ENCODE data around the gene PPP1CC. TPM values are rescaled to one million over a fixed set of nuclear protein-coding genes. Genes with fewer than 3 reads are reported as not detected.

The PPP1CC gene
- total RNA-seq, 1 donor from 2014 or later: 39.8 TPM

DNA sequence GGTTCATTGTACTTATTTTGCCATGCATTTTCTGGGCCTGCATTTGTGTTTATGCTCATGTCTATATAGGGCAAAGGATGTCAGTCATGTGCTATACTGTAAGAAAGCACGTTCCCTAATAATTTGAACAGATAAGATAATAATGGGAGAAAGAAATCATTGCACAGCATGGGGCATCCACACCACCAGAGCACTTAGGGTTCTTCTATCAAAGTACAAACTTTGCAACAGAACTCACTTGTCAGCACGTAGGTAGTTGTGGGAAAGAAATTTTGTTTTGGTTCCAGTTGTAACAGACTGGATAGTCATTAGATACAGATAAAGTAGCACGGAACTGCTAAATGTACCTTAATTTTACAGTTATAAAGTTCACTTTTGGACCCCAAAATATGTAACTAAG is 10.1 kb downstream of the PPP1CC start:
- H3K27me3 ChIP-seq: no peaks in the 10 kb centered on the region
- no peak overlapping the region for H3K27ac ChIP-seq
- peaks cover 29 to 46% of the 10 kb centered on the region in 2 donors for H3K36me3 ChIP-seq
- DNase-seq (ENCODE audit: low spot score in 2 of 2): no peak
- H3K4me3 ChIP-seq: no peak overlapping the region
- intact Hi-C loops (cut with DNase I): no loop called here
- peaks cover 5 to 19% of the 10 kb centered on the region in 2 donors for H3K4me1 ChIP-seq
- TF ChIP-seq, protein P1, sequence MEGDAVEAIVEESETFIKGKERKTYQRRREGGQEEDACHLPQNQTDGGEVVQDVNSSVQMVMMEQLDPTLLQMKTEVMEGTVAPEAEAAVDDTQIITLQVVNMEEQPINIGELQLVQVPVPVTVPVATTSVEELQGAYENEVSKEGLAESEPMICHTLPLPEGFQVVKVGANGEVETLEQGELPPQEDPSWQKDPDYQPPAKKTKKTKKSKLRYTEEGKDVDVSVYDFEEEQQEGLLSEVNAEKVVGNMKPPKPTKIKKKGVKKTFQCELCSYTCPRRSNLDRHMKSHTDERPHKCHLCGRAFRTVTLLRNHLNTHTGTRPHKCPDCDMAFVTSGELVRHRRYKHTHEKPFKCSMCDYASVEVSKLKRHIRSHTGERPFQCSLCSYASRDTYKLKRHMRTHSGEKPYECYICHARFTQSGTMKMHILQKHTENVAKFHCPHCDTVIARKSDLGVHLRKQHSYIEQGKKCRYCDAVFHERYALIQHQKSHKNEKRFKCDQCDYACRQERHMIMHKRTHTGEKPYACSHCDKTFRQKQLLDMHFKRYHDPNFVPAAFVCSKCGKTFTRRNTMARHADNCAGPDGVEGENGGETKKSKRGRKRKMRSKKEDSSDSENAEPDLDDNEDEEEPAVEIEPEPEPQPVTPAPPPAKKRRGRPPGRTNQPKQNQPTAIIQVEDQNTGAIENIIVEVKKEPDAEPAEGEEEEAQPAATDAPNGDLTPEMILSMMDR (IDR thresholded peaks at IDR 0.05): no peak
- H3K9me3 ChIP-seq: no peaks in the 10 kb centered on the region

DNA sequence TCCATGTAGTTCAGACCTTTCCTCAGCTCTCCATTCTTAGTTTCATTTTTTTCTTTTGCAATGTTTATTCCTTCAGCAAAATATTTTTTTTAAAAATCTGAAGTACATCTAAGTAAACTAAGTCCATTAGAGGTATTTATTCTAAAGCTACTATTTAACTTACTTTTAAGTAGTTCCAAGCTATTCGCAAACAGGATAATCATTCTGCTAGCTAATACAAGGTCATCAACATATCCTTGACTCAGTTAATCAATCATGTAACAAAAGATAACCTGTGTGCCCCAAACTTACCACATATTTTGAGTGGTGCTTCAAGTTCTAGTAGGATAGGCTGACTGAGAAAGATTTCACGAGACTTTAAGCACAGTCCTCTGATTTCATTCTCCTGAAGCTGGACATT is 11.2 kb downstream of the PPP1CC start:
- TF ChIP-seq, protein P1 (IDR thresholded peaks at IDR 0.05): no peak
- Histone ChIP-seq H3K27me3 (no peaks in the 10 kb centered on the region), H3K4me3 (no peak overlapping the region), H3K27ac (no peak overlapping the region), H3K9me3 (no peaks in the 10 kb centered on the region), H3K4me1 (peaks cover 5 to 19% of the 10 kb centered on the region in 2 donors), H3K36me3 (peaks cover 37 to 57% of the 10 kb centered on the region in 2 donors)
- DNase-seq (ENCODE audit: low spot score in 2 of 2): no peak
- intact Hi-C loops (cut with DNase I): no loop called here

DNA sequence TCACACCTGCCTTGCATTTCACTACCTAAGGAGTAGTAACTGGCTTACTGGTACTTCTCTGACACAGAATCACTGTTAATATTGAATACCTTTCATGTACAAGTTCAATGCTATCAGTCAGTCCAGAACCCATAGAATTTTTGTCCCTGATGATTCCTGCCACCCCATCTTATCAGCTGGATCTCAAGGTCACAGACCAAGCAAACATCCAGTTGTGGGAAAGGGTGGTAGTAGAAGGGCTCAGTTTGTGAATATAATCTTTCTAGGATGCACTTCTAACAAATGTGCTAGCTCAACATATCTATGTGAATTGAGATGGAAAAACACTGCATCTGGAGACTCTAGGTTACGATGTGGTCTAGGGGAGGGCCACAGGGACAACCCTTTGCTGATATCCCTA is 14.1 kb downstream of the PPP1CC start:
- H3K4me1 ChIP-seq: peaks cover 0 to 12% of the 10 kb centered on the region in 2 donors
- DNase-seq (ENCODE audit: low spot score in 2 of 2): no peak
- H3K36me3 ChIP-seq: peaks cover 55 to 70% of the 10 kb centered on the region in 2 donors
- intact Hi-C loops (cut with DNase I): no loop called here
- no peaks in the 10 kb centered on the region for H3K27me3 ChIP-seq
- H3K4me3 ChIP-seq: no peak overlapping the region
- TF ChIP-seq, protein P1 (IDR thresholded peaks at IDR 0.05): no peak
- no peaks in the 10 kb centered on the region for H3K9me3 ChIP-seq
- no peak overlapping the region for H3K27ac ChIP-seq

DNA sequence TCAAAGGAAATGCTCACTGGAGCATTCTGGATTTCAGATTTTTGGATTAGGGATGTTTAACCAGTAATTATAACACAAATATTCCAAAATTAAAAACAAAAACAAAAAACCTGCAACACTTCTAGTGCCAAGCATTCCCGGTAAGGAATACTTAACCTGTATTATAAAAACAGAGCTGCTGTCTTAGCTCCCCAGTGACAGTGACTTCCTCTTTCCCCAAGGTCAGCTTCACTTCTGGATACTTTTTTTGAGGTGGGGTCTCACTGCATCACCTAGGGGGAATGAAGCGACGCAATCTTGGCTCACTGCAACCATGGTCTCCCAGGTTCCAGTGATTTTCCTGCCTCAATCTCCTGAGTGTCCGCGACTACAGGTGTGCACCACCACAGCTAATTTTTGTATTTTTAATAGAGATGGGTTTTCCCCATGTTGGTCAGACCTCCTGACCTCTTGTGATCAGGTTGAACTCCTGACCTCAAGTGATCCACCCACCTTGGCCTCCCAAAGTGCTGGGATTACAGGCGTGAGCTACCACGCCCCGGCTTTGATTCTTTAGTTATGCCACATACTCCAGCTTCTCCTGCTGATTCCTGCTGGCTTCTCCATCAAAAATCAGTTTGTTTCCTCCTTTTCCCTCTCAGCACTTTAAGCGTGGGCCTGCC is 15.9 kb downstream of the PPP1CC start:
- Histone ChIP-seq H3K27ac (no peak overlapping the region), H3K9me3 (no peaks in the 10 kb centered on the region), H3K4me3 (no peak overlapping the region), H3K4me1 (no peaks in the 10 kb centered on the region), H3K27me3 (no peaks in the 10 kb centered on the region), H3K36me3 (peaks cover 63 to 84% of the 10 kb centered on the region in 2 donors)
- TF ChIP-seq, protein P1 (IDR thresholded peaks at IDR 0.05): no peak
- intact Hi-C loops (cut with DNase I): no loop called here
- no peak for DNase-seq (ENCODE audit: low spot score in 2 of 2)

DNA sequence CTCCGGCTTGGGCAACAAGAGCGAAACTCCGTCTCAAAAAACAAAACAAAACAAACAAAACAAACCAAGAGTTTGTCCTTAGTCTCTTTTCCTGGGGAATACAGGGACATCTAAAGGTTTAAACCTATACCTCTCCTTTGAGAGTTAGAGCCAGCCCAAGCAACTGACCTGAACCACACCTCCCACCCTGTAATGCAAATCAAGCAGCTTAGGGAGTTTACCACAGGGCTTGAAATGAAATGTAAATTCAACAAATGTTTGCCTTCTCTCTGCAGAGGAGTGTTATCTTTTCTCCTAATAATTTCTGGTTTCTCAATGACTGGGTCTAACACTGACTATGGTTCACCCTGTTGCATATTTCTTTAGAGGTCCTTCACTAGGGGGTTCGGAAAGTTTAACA is 16.7 kb downstream of the PPP1CC start:
- intact Hi-C loops (cut with DNase I): no loop called here
- H3K36me3 ChIP-seq: peaks cover 68 to 85% of the 10 kb centered on the region in 2 donors

More for the DNA sequence above, 16.7 kb downstream of the PPP1CC start:
- H3K4me3 ChIP-seq: no peak overlapping the region
- no peaks in the 10 kb centered on the region for H3K4me1 ChIP-seq
- H3K27me3 ChIP-seq: no peaks in the 10 kb centered on the region
- DNase-seq (ENCODE audit: low spot score in 2 of 2): no peak
- TF ChIP-seq, protein P1 (IDR thresholded peaks at IDR 0.05): no peak
- H3K9me3 ChIP-seq: no peaks in the 10 kb centered on the region
- H3K27ac ChIP-seq: no peak overlapping the region
